ENCODE data around the gene HOXC4.
"Not testable (repeated sequence)": the region's sequence is repeated elsewhere in the genome, so short reads cannot be mapped to it uniquely, and the experiment has no call there.

DNA sequence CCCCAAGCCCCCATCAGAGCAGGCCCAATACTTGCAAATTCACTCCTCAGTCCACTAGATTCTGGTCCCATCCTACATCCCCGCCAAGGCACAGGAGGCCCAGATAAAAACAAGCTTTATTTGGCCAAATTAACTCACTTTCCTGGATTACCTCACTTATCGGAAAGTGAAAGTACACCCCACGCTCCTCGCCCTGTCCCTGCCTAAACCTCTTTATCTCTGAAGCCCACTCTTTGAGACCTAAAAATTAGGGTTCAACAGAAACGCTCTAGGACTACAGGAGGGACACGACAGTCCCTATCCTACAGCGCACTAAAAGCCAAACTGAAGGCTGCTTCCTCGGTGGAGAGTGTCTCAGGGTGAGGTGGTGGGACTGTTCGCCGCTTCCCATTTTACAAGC lies 24.2 kb downstream of the HOXC4 start:
- TF ChIP-seq POLR2A (IDR thresholded peaks at IDR 0.05), result not testable (repeated sequence)
- TF ChIP-seq, protein P1, sequence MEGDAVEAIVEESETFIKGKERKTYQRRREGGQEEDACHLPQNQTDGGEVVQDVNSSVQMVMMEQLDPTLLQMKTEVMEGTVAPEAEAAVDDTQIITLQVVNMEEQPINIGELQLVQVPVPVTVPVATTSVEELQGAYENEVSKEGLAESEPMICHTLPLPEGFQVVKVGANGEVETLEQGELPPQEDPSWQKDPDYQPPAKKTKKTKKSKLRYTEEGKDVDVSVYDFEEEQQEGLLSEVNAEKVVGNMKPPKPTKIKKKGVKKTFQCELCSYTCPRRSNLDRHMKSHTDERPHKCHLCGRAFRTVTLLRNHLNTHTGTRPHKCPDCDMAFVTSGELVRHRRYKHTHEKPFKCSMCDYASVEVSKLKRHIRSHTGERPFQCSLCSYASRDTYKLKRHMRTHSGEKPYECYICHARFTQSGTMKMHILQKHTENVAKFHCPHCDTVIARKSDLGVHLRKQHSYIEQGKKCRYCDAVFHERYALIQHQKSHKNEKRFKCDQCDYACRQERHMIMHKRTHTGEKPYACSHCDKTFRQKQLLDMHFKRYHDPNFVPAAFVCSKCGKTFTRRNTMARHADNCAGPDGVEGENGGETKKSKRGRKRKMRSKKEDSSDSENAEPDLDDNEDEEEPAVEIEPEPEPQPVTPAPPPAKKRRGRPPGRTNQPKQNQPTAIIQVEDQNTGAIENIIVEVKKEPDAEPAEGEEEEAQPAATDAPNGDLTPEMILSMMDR (IDR thresholded peaks at IDR 0.05), result not testable (repeated sequence)

Measured in vagina (tissue), 2 donors.